Measurements from ENCODE around the gene GMCL2.
A peak's percentile ranks its signal among the peaks of the same experiment; 100 is the strongest.
"Not testable (repeated sequence)": the region's sequence is repeated elsewhere in the genome, so short reads cannot be mapped to it uniquely, and the experiment has no call there.

The GMCL2 gene, protein sequence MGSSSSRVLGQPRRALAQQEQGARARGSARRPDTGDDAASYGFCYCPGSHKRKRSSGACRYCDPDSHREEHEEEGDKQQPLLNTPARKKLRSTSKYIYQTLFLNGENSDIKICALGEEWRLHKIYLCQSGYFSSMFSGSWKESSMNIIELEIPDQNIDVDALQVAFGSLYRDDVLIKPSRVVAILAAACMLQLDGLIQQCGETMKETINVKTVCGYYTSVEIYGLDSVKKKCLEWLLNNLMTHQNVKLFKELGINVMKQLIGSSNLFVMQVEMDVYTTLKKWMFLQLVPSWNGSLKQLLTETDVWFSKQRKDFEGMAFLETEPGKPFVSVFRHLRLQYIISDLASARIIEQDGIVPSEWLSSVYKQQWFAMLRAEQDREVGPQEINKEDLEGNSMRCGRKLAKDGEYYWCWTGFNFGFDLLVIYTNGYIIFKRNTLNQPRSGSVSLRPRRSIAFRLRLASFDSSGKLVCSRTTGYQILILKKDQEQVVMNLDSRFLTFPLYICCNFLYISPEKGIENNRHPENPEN

GRCh38 chr5:178187014-178187413 lies at the start of gene GMCL2:
Gene GMCL2 (minus strand): TSS chr5:178187371. CDS start chr5:178187299, 72 bp downstream.
- no peak for DNase-seq (ENCODE audit: low read depth in 3 of 3)

GRCh38 chr5:178236679-178237078 lies 49.5 kb upstream of the GMCL2 start:
- DNase-seq (ENCODE audit: low read depth in 3 of 3), result no peak

DNA sequence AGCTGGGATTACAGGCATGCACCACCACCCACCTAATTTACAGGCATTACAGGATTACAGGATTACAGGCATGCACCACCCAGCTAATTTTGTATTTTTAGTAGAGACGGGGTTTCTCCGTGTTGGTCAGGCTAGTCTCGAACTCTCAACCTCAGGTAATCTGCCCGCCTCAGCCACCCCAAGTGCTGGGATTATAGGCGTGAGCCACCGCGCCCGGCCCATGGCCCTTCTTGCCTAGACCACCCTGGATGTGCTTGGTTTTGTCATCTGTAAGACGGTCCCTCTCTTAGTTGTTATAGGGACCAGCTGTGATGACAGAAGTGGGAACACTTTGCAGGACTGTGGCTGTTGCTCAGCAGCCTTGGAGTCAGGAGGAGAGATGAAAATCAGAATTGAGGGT lies 49.0 kb upstream of the GMCL2 start:
- DNase-seq (ENCODE audit: low read depth in 3 of 3), result no peak

GRCh38 chr5:178235588-178235974 lies 48.4 kb upstream of the GMCL2 start:
- DNase-seq (ENCODE audit: low read depth in 3 of 3), result no peak

- DNase-seq (ENCODE audit: low read depth in 3 of 3), result peak; percentile 55 to 77 (median 65)
Observed at GRCh38 chr5:178234750-178235587, 47.8 kb upstream of the GMCL2 start.

- no peak for DNase-seq (ENCODE audit: low read depth in 3 of 3)
Observed at GRCh38 chr5:178234121-178234749, 47.1 kb upstream of the GMCL2 start.

- no peak for DNase-seq (ENCODE audit: low read depth in 3 of 3)
Observed at GRCh38 chr5:178232920-178233429, 45.8 kb upstream of the GMCL2 start.

DNA sequence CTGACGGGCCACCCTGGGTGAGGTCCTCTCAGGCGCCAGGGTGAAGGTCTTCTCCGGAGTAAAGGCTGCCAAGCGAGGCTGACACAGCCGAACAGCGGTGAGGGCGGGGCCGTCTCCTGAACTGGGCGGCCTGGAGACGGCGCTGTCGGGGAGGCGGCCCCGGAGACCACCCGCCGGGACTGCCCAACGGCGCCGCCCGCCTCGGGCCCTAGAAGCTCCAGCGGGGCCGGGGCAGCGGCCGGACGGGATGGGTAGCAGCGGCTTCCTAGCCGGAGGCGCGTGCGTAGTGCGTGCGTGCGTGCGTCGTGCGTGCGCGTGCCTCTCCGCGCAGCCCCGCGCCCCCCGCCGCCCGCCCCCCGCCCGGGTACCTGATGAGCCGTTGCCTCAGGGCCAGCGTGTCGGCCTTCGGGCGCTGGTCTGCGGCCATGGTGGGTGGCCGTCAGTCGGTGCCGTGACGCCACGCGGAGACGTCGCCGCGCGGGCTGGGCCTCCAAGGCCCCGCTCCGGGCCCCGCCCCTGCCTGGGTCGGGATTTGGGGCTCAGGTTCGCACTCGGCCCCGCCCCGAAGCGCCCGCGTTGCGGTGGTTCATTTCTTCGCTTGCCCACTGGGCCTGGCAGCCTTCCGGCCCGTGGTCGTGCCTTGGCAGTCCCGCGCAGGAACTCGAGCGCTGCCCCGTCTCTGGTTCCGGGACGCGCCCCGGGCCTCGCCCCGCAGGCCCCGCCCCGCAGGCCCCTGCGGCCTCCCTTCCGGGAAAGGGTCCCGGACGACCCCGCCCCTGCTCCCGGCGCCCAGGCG lies 45.2 kb upstream of the GMCL2 start, which contains the start of gene PHYKPL:
Gene PHYKPL, minus strand, starts transcription at position 679 of the 796 bp plus-strand sequence. Its CDS starts 252 bp downstream, at position 427.
- peak; percentile 37 to 67 (median 54) for DNase-seq (ENCODE audit: low read depth in 3 of 3)

- no peak for DNase-seq (ENCODE audit: low read depth in 3 of 3)
Observed at GRCh38 chr5:178231539-178232123, 44.5 kb upstream of the GMCL2 start.

- no peak for DNase-seq (ENCODE audit: low read depth in 3 of 3)
Observed at GRCh38 chr5:178230879-178231538, 43.8 kb upstream of the GMCL2 start.

- no peak for DNase-seq (ENCODE audit: low read depth in 3 of 3)
Observed at GRCh38 chr5:178229861-178230260, 42.7 kb upstream of the GMCL2 start.

GRCh38 chr5:178229111-178229510 lies 41.9 kb upstream of the GMCL2 start:
- DNase-seq (ENCODE audit: low read depth in 3 of 3), result not testable (repeated sequence)

DNA sequence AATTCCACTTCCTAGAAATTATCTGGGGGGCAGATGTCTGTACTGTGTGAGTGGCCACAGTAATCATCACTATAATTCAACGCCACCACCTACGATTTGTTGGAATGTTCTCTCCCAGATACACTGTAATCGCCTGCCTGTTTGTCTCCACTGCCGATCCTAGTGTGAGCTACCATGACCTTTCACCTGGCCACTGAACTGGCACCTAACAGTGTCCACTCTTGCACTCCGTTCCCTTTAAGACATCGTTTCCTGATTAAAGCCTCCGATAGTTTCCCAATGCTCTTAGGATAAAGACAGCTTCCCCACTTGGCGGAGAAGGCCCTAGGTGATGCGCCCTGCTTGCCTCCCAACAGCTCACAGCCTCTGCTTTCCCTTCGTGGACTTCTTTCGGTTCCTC lies 41.4 kb upstream of the GMCL2 start:
- DNase-seq (ENCODE audit: low read depth in 3 of 3), result no peak

DNA sequence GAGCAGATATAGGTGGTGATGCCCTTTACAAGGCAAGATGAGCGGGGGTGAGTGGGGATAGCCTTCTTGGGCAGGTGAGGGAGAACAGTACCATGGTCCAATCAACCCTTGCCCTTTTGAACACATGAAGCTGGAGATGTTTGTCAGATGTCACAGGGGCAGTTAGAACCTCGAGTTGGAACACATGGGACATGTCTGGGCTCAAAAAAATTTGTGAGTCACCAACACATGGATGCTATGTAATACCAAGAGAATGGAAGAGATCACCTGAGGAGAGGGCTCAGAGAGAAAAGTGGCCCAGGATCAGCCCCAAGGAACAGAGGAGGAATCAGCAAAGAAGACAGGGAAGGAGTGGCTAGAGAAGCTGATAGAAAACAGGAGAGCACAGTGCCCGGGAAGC lies 40.8 kb upstream of the GMCL2 start:
- DNase-seq (ENCODE audit: low read depth in 3 of 3), result no peak

- no peak for DNase-seq (ENCODE audit: low read depth in 3 of 3)
Observed at GRCh38 chr5:178227138-178227659, 40.0 kb upstream of the GMCL2 start.

- DNase-seq (ENCODE audit: low read depth in 3 of 3), result no peak
Observed at GRCh38 chr5:178225174-178225573, 38.0 kb upstream of the GMCL2 start.

DNA sequence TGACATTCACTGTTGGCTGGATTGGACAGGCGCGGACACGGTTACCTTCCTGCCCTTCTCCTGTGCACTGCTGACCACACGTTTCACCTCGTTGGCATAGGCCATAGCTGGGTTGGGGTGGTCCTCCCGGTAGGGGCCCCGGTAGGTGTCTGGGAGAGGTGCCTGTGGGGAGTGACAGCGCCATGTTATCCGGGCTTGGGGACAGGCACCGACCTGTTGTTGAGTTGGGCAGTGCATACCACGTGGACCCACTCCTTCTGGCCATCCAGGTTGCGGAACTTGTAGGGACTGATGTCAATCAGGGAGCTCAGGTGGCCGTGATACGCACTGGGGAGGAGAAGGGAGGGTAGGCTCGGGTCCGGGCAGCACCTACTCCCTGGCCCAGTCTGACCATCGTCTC lies 37.2 kb upstream of the GMCL2 start:
- DNase-seq (ENCODE audit: low read depth in 3 of 3), result no peak

DNA sequence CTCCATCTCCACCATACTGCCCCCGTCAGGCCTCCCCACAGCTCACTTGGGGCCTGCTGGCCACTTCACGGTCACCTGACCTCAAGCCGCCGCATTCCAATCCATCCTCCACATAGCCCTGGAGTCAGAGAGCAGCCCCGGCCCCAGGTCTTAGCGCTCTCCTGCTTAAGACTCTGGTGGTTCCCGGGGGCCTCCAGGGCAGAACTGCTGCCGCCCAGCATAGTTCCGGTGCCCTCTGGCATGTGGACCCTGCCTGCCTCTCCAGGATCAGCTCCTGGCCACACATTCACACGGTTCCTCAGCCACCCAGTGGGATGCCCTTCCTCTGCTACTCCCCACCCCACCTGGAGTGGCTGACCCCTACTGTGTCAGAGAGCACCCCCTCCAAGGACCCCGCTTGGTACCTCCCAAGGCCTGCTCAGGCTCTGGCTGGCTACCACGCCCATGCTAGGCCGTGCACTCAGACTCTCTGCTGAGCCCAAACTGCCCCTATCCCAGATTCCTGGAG lies 36.7 kb upstream of the GMCL2 start:
- no peak for DNase-seq (ENCODE audit: low read depth in 3 of 3)

DNA sequence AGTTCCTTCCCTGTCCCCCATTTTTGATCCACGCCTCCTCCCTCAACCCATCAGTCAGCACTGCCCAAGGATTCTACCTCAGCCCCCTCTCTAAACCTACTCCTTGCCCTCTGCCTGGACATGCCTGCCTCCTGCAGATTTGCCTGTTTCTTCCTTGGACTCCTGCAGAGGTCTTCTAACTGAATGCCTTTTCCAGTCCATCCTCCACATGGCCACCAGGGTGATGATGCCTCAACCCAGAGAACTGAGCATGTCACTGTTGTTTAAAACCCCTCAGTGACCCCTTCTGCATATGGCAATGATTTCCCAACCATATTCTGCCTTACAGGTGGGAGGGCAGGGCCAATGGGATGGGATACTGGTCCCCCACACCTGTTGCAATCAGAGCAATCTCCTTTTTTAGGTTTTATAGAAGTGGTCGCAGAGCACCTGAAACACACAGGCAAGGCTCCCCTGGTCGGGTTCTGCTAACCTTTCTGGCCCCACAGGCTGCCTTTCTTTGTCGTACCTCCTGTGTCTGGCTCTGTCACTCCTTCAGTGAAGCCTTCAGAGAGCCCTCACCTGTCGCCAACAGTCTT lies 36.1 kb upstream of the GMCL2 start:
- no peak for DNase-seq (ENCODE audit: low read depth in 3 of 3)

All from stimulated activated CD4-positive, alpha-beta T cell treated with anti-CD3 and anti-CD28 coated beads, TNF-alpha, amount 100 ng/mL, for 48 hours (primary cell).